ENCODE results near the gene DERA. TPM values are rescaled to one million over a fixed set of nuclear protein-coding genes. Genes with fewer than 3 reads are reported as not detected.

DERA gene
- total RNA-seq, 2 experiments from 2014 or later = 6.2 to 7.2 TPM

- ChIA-PET CTCF (no interaction called here), POLR2A (no interaction called here)
- Mint-ChIP-seq H3K36me3 (ENCODE audit: low read depth) (peaks cover 64% of the 10 kb centered on the region), H3K4me1 (ENCODE audit: low read depth) (no peaks in the 10 kb centered on the region), H3K4me3 (no peak overlapping the region), H3K27ac (no peak overlapping the region), H3K27me3 (no peaks in the 10 kb centered on the region), H3K9me3 (no peaks in the 10 kb centered on the region)
- H3K27me3 ChIP-seq (ENCODE audit: control insufficient read depth in 1 of 2, insufficient read depth in 2 of 2, low read length in 2 of 2) = no peaks in the 10 kb centered on the region
- H3K4me3 ChIP-seq (ENCODE audit: low read length) = no peak overlapping the region
- no peak for ATAC-seq (ENCODE audit: poor library complexity)
- DNase-seq = no peak
- H3K9me3 ChIP-seq (ENCODE audit: control insufficient read depth in 1 of 2, insufficient read depth in 1 of 2, low read length in 2 of 2) = no peaks in the 10 kb centered on the region
- H3K36me3 ChIP-seq (ENCODE audit: insufficient read depth, low read length) = peaks cover 7% of the 10 kb centered on the region
- no peaks in the 10 kb centered on the region for H3K4me1 ChIP-seq (ENCODE audit: insufficient read depth, low read length)
- intact Hi-C loops (cut with DNase I, micrococcal nuclease) = no loop called here
- TF ChIP-seq, protein P1, sequence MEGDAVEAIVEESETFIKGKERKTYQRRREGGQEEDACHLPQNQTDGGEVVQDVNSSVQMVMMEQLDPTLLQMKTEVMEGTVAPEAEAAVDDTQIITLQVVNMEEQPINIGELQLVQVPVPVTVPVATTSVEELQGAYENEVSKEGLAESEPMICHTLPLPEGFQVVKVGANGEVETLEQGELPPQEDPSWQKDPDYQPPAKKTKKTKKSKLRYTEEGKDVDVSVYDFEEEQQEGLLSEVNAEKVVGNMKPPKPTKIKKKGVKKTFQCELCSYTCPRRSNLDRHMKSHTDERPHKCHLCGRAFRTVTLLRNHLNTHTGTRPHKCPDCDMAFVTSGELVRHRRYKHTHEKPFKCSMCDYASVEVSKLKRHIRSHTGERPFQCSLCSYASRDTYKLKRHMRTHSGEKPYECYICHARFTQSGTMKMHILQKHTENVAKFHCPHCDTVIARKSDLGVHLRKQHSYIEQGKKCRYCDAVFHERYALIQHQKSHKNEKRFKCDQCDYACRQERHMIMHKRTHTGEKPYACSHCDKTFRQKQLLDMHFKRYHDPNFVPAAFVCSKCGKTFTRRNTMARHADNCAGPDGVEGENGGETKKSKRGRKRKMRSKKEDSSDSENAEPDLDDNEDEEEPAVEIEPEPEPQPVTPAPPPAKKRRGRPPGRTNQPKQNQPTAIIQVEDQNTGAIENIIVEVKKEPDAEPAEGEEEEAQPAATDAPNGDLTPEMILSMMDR (IDR thresholded peaks at IDR 0.05) = no peak
- no peak overlapping the region for H3K27ac ChIP-seq (ENCODE audit: low read depth in 1 of 2, low read length in 2 of 2)
Measured at GRCh38 chr12:16002880-16003279, 91.7 kb downstream of the DERA start.

- TF ChIP-seq, protein P1 (IDR thresholded peaks at IDR 0.05) = no peak
- ChIA-PET POLR2A (no interaction called here), CTCF (no interaction called here)
- H3K27me3 Mint-ChIP-seq = no peaks in the 10 kb centered on the region
- Histone ChIP-seq H3K4me3 (ENCODE audit: low read length) (no peak overlapping the region), H3K9me3 (ENCODE audit: control insufficient read depth in 1 of 2, insufficient read depth in 1 of 2, low read length in 2 of 2) (no peaks in the 10 kb centered on the region), H3K4me1 (ENCODE audit: insufficient read depth, low read length) (no peaks in the 10 kb centered on the region), H3K27me3 (ENCODE audit: control insufficient read depth in 1 of 2, insufficient read depth in 2 of 2, low read length in 2 of 2) (no peaks in the 10 kb centered on the region), H3K36me3 (ENCODE audit: insufficient read depth, low read length) (peaks cover 11% of the 10 kb centered on the region), H3K27ac (ENCODE audit: low read depth in 1 of 2, low read length in 2 of 2) (no peak overlapping the region)
- intact Hi-C loops (cut with DNase I, micrococcal nuclease) = no loop called here
- ATAC-seq (ENCODE audit: poor library complexity) (no peak), DNase-seq (no peak)
- peaks cover 69% of the 10 kb centered on the region for H3K36me3 Mint-ChIP-seq (ENCODE audit: low read depth)
- H3K4me1 Mint-ChIP-seq (ENCODE audit: low read depth) = no peaks in the 10 kb centered on the region
- no peak overlapping the region for H3K4me3 Mint-ChIP-seq
- H3K9me3 Mint-ChIP-seq = no peaks in the 10 kb centered on the region
- H3K27ac Mint-ChIP-seq = no peak overlapping the region
Measured at GRCh38 chr12:16003460-16003859, 92.3 kb downstream of the DERA start.

- no peaks in the 10 kb centered on the region for H3K27me3 ChIP-seq (ENCODE audit: control insufficient read depth in 1 of 2, insufficient read depth in 2 of 2, low read length in 2 of 2)
- no peak overlapping the region for H3K4me3 ChIP-seq (ENCODE audit: low read length)
- no peaks in the 10 kb centered on the region for H3K9me3 Mint-ChIP-seq
- no peak for DNase-seq
- H3K4me1 ChIP-seq (ENCODE audit: insufficient read depth, low read length) = no peaks in the 10 kb centered on the region
- no peak overlapping the region for H3K4me3 Mint-ChIP-seq
- no peak for ATAC-seq (ENCODE audit: poor library complexity)
- H3K36me3 ChIP-seq (ENCODE audit: insufficient read depth, low read length) = peaks cover 12% of the 10 kb centered on the region
- H3K36me3 Mint-ChIP-seq (ENCODE audit: low read depth) = peaks cover 70% of the 10 kb centered on the region
- H3K27ac Mint-ChIP-seq = no peak overlapping the region
- H3K9me3 ChIP-seq (ENCODE audit: control insufficient read depth in 1 of 2, insufficient read depth in 1 of 2, low read length in 2 of 2) = no peaks in the 10 kb centered on the region
- TF ChIP-seq, protein P1 (IDR thresholded peaks at IDR 0.05) = no peak
- intact Hi-C loops (cut with DNase I, micrococcal nuclease) = no loop called here
- H3K4me1 Mint-ChIP-seq (ENCODE audit: low read depth) = no peaks in the 10 kb centered on the region
- ChIA-PET POLR2A (no interaction called here), CTCF (no interaction called here)
- no peaks in the 10 kb centered on the region for H3K27me3 Mint-ChIP-seq
- no peak overlapping the region for H3K27ac ChIP-seq (ENCODE audit: low read depth in 1 of 2, low read length in 2 of 2)
Measured at GRCh38 chr12:16006752-16007151, 95.6 kb downstream of the DERA start.
